Activated CD8-positive, alpha-beta memory T cell treated with anti-CD3 and anti-CD28 coated beads, Interleukin-2, amount 10 ng/mL, durations not matched to agents 7 days and 5 days (primary cell): ENCODE results near the gene RPTOR. TPM values are rescaled to one million over a fixed set of nuclear protein-coding genes. Genes with fewer than 3 reads are reported as not detected.
"Not testable (repeated sequence)": the region's sequence is repeated elsewhere in the genome, so short reads cannot be mapped to it uniquely, and the experiment has no call there.

ENCODE experiments used
- ATAC-seq: fragments of 150-1000 bp; cut with Tn5 transposase; one replicate; pipeline ENCODE4 v1.10.0; 2021; ENCODE audit warnings: moderate library complexity
- CTCF ChIA-PET: fragments of 350-600 bp; sonication (Branson Sonifier 250); formaldehyde crosslinking; loops from one replicate; lab custom pipeline; 2021; ENCODE audit warnings: antibody characterized with exemption; lab: Charles Lee
- DNase-seq: peaks from one replicate; pipeline ENCODE4 v3.0.0-alpha.2; 2020
- H3K27ac Mint-ChIP-seq: one replicate; pipeline ENCODE4 v1.8.0; 2021; ENCODE audit warnings: mild to moderate bottlenecking, mixed read lengths
- H3K27me3 Mint-ChIP-seq: one replicate; pipeline ENCODE4 v1.8.0; 2021; ENCODE audit warnings: mixed read lengths
- H3K36me3 Mint-ChIP-seq: one replicate; pipeline ENCODE4 v1.8.0; 2021; ENCODE audit warnings: mild to moderate bottlenecking, mixed read lengths
- H3K4me1 Mint-ChIP-seq: one replicate; pipeline ENCODE4 v1.8.0; 2021; ENCODE audit warnings: mixed read lengths
- H3K4me3 Mint-ChIP-seq: one replicate; pipeline ENCODE4 v1.8.0; 2021; ENCODE audit warnings: mild to moderate bottlenecking, moderate library complexity, mixed read lengths
- H3K9me3 Mint-ChIP-seq: one replicate; pipeline ENCODE4 v1.8.0; 2022; ENCODE audit warnings: low read depth, mixed read lengths
- total RNA-seq, 2 experiments: library from RNA; stranded (reverse); gene quantifications; one replicate each; pipeline ENCODE4 v1.2.3, GENCODE V29; 2021

Gene RPTOR
- total RNA-seq, 2 experiments from 2014 or later, result 60.4 to 87.0 TPM

GRCh38 chr17:80504686-80505413 lies 39.8 kb upstream of the RPTOR start:
- CTCF ChIA-PET, result interaction anchor here (1.0 kb wide), 1 partner anchor 71 kb away, joined by 3 read pairs; no protein-coding TSS in a partner anchor
- no peak overlapping the region for H3K27ac Mint-ChIP-seq
- no peak for DNase-seq
- no peak overlapping the region for H3K4me3 Mint-ChIP-seq
- ATAC-seq, result no peak
- H3K9me3 Mint-ChIP-seq, result no peaks in the 10 kb centered on the region
- H3K27me3 Mint-ChIP-seq, result peaks cover 16% of the 10 kb centered on the region
- no peaks in the 10 kb centered on the region for H3K36me3 Mint-ChIP-seq
- H3K4me1 Mint-ChIP-seq, result no peaks in the 10 kb centered on the region

GRCh38 chr17:80507177-80507576 lies 37.5 kb upstream of the RPTOR start:
- H3K27me3 Mint-ChIP-seq, result peaks cover 16% of the 10 kb centered on the region
- CTCF ChIA-PET, result interaction anchor here (1.5 kb wide), 1 partner anchor 12 kb away, joined by 3 read pairs; no protein-coding TSS in a partner anchor
- DNase-seq, ATAC-seq, H3K4me1 Mint-ChIP-seq, H3K27ac Mint-ChIP-seq, H3K36me3 Mint-ChIP-seq, H3K4me3 Mint-ChIP-seq, H3K9me3 Mint-ChIP-seq: not testable (repeated sequence)

GRCh38 chr17:80507965-80508364 lies 36.7 kb upstream of the RPTOR start:
- Mint-ChIP-seq H3K27ac (no peak overlapping the region), H3K36me3 (no peaks in the 10 kb centered on the region), H3K4me1 (no peaks in the 10 kb centered on the region), H3K4me3 (no peak overlapping the region), H3K9me3 (no peaks in the 10 kb centered on the region), H3K27me3 (peaks cover 16% of the 10 kb centered on the region)
- ATAC-seq (no peak), DNase-seq (no peak)
- CTCF ChIA-PET, result interaction anchor here (0.8 to 1.5 kb wide), 2 partner anchors 11 to 13 kb away, joined by 3 read pairs; no protein-coding TSS in a partner anchor

GRCh38 chr17:80509311-80509710 lies 35.3 kb upstream of the RPTOR start:
- Mint-ChIP-seq H3K4me3 (no peak overlapping the region), H3K9me3 (no peaks in the 10 kb centered on the region), H3K27me3 (peaks cover 21% of the 10 kb centered on the region), H3K27ac (no peak overlapping the region), H3K36me3 (no peaks in the 10 kb centered on the region), H3K4me1 (no peaks in the 10 kb centered on the region)
- ATAC-seq (no peak), DNase-seq (no peak)
- CTCF ChIA-PET, result no interaction called here

- ATAC-seq (no peak), DNase-seq (no peak)
- no peak overlapping the region for H3K27ac Mint-ChIP-seq
- no peaks in the 10 kb centered on the region for H3K36me3 Mint-ChIP-seq
- no peaks in the 10 kb centered on the region for H3K4me1 Mint-ChIP-seq
- no peak overlapping the region for H3K4me3 Mint-ChIP-seq
- CTCF ChIA-PET, result no interaction called here
- H3K27me3 Mint-ChIP-seq, result peaks cover 19% of the 10 kb centered on the region
- H3K9me3 Mint-ChIP-seq, result no peaks in the 10 kb centered on the region
Measured at GRCh38 chr17:80510132-80510531, 34.5 kb upstream of the RPTOR start.

- no peaks in the 10 kb centered on the region for H3K9me3 Mint-ChIP-seq
- H3K36me3 Mint-ChIP-seq, result no peaks in the 10 kb centered on the region
- peaks cover 18% of the 10 kb centered on the region for H3K27me3 Mint-ChIP-seq
- CTCF ChIA-PET, result no interaction called here
- H3K4me3 Mint-ChIP-seq, result no peak overlapping the region
- no peak overlapping the region for H3K27ac Mint-ChIP-seq
- DNase-seq (no peak), ATAC-seq (no peak)
- H3K4me1 Mint-ChIP-seq, result no peaks in the 10 kb centered on the region
Measured at GRCh38 chr17:80510772-80511171, 33.9 kb upstream of the RPTOR start.

GRCh38 chr17:80511222-80512180 lies 33.1 kb upstream of the RPTOR start:
- Mint-ChIP-seq H3K27me3 (peaks cover 20% of the 10 kb centered on the region), H3K27ac (no peak overlapping the region), H3K4me1 (no peaks in the 10 kb centered on the region), H3K9me3 (no peaks in the 10 kb centered on the region), H3K36me3 (no peaks in the 10 kb centered on the region), H3K4me3 (no peak overlapping the region)
- CTCF ChIA-PET, result no interaction called here
- ATAC-seq (no peak), DNase-seq (no peak)

- DNase-seq (no peak), ATAC-seq (no peak)
- CTCF ChIA-PET, result no interaction called here
- no peak overlapping the region for H3K27ac Mint-ChIP-seq
- H3K36me3 Mint-ChIP-seq, result no peaks in the 10 kb centered on the region
- peaks cover 19% of the 10 kb centered on the region for H3K27me3 Mint-ChIP-seq
- no peak overlapping the region for H3K4me3 Mint-ChIP-seq
- no peaks in the 10 kb centered on the region for H3K4me1 Mint-ChIP-seq
- no peaks in the 10 kb centered on the region for H3K9me3 Mint-ChIP-seq
Measured at GRCh38 chr17:80512233-80512632, 32.4 kb upstream of the RPTOR start.

GRCh38 chr17:80513201-80513600 lies 31.4 kb upstream of the RPTOR start:
- Mint-ChIP-seq H3K4me3 (no peak overlapping the region), H3K36me3 (no peaks in the 10 kb centered on the region), H3K27ac (no peak overlapping the region), H3K27me3 (peaks cover 18% of the 10 kb centered on the region), H3K4me1 (no peaks in the 10 kb centered on the region), H3K9me3 (no peaks in the 10 kb centered on the region)
- DNase-seq (no peak), ATAC-seq (no peak)
- CTCF ChIA-PET, result no interaction called here

GRCh38 chr17:80513892-80514291 lies 30.7 kb upstream of the RPTOR start:
- no peak for ATAC-seq
- H3K4me1 Mint-ChIP-seq, result no peaks in the 10 kb centered on the region
- peaks cover 18% of the 10 kb centered on the region for H3K27me3 Mint-ChIP-seq
- no peak overlapping the region for H3K4me3 Mint-ChIP-seq
- H3K36me3 Mint-ChIP-seq, result no peaks in the 10 kb centered on the region
- H3K27ac Mint-ChIP-seq, result no peak overlapping the region
- DNase-seq, result no peak
- CTCF ChIA-PET, result no interaction called here
- H3K9me3 Mint-ChIP-seq, result no peaks in the 10 kb centered on the region

GRCh38 chr17:80516171-80516932 lies 28.3 kb upstream of the RPTOR start:
- no peak for DNase-seq
- Mint-ChIP-seq H3K4me1 (no peaks in the 10 kb centered on the region), H3K9me3 (no peaks in the 10 kb centered on the region), H3K36me3 (no peaks in the 10 kb centered on the region), H3K27me3 (peaks cover 28% of the 10 kb centered on the region), H3K27ac (no peak overlapping the region), H3K4me3 (no peak overlapping the region)
- ATAC-seq, result no peak
- CTCF ChIA-PET, result interaction anchor here (0.5 kb wide), 1 partner anchor 89 kb away, joined by 3 read pairs; no protein-coding TSS in a partner anchor

- no peaks in the 10 kb centered on the region for H3K4me1 Mint-ChIP-seq
- DNase-seq, result no peak
- no peak overlapping the region for H3K4me3 Mint-ChIP-seq
- no peak for ATAC-seq
- CTCF ChIA-PET, result no interaction called here
- H3K36me3 Mint-ChIP-seq, result no peaks in the 10 kb centered on the region
- H3K27ac Mint-ChIP-seq, result no peak overlapping the region
- peaks cover 28% of the 10 kb centered on the region for H3K27me3 Mint-ChIP-seq
- no peaks in the 10 kb centered on the region for H3K9me3 Mint-ChIP-seq
Measured at GRCh38 chr17:80517641-80518040, 27.0 kb upstream of the RPTOR start.

GRCh38 chr17:80518392-80518791 lies 26.2 kb upstream of the RPTOR start:
- H3K27me3 Mint-ChIP-seq, result peaks cover 28% of the 10 kb centered on the region
- ATAC-seq (no peak), DNase-seq (no peak)
- CTCF ChIA-PET, result interaction anchor here (1.6 kb wide), 1 partner anchor 11 kb away, joined by 3 read pairs; no protein-coding TSS in a partner anchor
- no peak overlapping the region for H3K4me3 Mint-ChIP-seq
- H3K27ac Mint-ChIP-seq, result no peak overlapping the region
- H3K4me1 Mint-ChIP-seq, result no peaks in the 10 kb centered on the region
- no peaks in the 10 kb centered on the region for H3K36me3 Mint-ChIP-seq
- H3K9me3 Mint-ChIP-seq, result no peaks in the 10 kb centered on the region
